ENCODE data around the gene ATF2.

GRCh38 chr2:175203621-175204496 is 35.9 kb upstream of the ATF2 start:
- TF ChIP-seq CTCF (IDR thresholded peaks at IDR 0.05) (peak; percentile 23 to 53 (median 38)), POLR2A (IDR thresholded peaks at IDR 0.05) (no peak)

All from heart left ventricle (tissue), 13 donors.